Measurements from ENCODE around the gene TIMM21.
A peak's percentile ranks its signal among the peaks of the same experiment; 100 is the strongest.

TIMM21 gene, protein sequence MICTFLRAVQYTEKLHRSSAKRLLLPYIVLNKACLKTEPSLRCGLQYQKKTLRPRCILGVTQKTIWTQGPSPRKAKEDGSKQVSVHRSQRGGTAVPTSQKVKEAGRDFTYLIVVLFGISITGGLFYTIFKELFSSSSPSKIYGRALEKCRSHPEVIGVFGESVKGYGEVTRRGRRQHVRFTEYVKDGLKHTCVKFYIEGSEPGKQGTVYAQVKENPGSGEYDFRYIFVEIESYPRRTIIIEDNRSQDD

DNA sequence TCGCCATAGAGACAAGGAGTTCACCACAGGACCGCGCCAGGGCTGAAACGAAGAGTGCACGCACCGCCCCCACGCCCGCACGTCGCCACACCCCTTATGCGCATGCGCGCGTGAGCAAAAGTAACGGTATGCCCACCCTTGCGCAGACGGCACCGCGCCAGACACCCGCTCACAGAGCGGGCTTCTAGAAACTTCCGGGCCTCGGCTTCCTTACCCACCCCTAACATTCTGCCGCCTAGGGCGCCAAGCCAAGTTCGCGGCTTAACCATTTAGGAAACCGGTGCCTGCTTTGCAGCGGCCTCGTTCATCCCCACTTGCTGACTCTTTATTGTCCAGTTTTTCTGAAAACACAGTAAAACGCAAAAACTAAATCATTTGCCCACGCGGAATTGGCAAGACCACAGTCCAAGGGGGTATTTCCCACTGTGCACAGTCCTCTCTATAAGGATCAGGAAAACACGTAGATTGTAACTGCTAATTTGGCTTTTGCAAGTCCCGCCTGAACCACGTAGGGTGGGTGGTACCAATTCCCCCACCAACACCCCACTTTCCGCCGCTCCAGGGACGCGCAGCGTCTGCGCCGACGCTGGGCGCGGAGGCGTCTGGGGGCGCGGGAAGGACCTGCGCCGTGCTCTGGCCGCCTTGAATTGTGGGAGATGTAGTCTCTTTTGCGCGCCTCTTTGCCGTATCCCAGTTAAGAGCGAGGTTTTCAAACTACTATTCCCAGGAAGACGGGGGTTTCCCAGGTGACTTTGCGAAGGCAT is at the start of gene TIMM21, which contains the start of gene FBXO15:
TSS of gene TIMM21 (plus strand) at position 745 of the 764 bp plus-strand sequence. CDS start 286 bp downstream, outside the sequence.
TSS of gene FBXO15 (minus strand) at position 56 of the 764 bp plus-strand sequence. CDS start at position 7, 49 bp downstream.
- peak within 1 kb of the TSS; percentile 98 for H3K4me3 Mint-ChIP-seq
- peaks cover 13 to 19% of the 10 kb centered on the region in 2 donors for H3K36me3 Mint-ChIP-seq
- peak; percentile 95 for DNase-seq
- no peaks in the 10 kb centered on the region for H3K9me3 Mint-ChIP-seq
- peaks cover 29 to 51% of the 10 kb centered on the region in 2 donors for H3K4me1 Mint-ChIP-seq
- ATAC-seq (replicated peaks) = peak; percentile 90 to 92
- no peaks in the 10 kb centered on the region for H3K27me3 Mint-ChIP-seq
- H3K27ac Mint-ChIP-seq = peak within 1 kb of the TSS; percentile 99

DNA sequence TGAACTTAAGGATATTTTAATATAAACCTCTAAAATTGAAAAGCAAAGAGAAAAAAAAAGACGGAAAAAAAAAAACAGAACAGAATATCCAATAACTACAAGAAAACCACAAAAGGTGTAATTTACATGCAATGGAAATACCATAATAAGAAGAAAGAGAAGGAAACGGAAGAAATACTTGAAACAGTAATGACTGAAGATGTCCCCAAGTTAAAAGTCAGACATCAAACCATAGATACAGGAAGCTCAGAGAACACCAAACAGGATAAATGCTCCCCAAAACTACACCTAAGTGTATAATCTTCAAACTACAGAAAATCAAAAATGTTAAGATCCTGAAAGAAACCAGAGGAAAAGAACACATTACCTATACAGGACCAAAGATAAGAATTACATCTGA is 39.9 kb upstream of the TIMM21 start:
- Mint-ChIP-seq H3K9me3 (peaks cover 15 to 17% of the 10 kb centered on the region in 2 donors), H3K4me1 (peaks cover 0 to 13% of the 10 kb centered on the region in 2 donors), H3K27me3 (no peaks in the 10 kb centered on the region), H3K27ac (no peak overlapping the region), H3K4me3 (no peak overlapping the region), H3K36me3 (peaks cover 4 to 12% of the 10 kb centered on the region in 2 donors)
- DNase-seq (no peak), ATAC-seq (replicated peaks) (no peak)

DNA sequence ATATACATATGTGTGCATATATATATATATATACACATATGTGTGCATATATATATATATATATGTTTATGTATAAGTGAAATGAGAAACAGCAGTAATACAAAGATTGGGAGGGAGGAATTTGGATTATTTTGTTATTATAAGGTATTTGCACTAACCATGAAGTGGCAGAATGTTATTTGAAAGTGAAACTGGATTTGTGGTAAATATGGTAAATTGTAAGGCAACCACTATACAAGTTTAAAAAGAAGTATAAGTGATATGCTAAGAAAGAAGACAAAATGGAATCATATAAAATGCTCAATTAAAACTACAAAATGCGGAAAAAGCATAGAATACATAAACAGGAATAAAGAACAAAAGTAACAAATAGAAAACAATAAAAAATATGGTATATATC is 38.2 kb upstream of the TIMM21 start:
- Mint-ChIP-seq H3K9me3 (peaks cover 12 to 14% of the 10 kb centered on the region in 2 donors), H3K36me3 (peaks cover 4 to 10% of the 10 kb centered on the region in 2 donors), H3K27ac (no peak overlapping the region), H3K27me3 (no peaks in the 10 kb centered on the region), H3K4me1 (peaks cover 4 to 16% of the 10 kb centered on the region in 2 donors), H3K4me3 (no peak overlapping the region)
- ATAC-seq (replicated peaks) (no peak), DNase-seq (no peak)

DNA sequence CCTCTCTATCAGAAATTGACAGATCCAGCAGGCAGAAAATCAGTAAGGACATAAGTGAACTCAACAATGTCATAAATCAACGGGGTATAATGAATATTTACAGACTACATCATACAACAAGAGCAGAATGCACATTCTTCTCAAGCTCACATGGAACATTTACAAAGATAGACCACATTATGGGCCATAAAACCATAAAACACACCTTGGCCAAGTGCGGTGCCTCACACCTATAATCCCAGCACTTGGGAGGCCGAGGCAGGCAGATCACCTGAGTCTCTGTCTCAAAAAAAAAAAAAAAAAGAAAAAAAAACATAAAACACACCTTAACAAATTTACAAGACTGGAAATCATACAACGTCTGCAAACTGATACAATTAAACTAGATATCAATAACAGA is 37.3 kb upstream of the TIMM21 start:
- no peak overlapping the region for H3K4me3 Mint-ChIP-seq
- ATAC-seq (replicated peaks) = no peak
- no peak for DNase-seq
- H3K9me3 Mint-ChIP-seq = peaks cover 12 to 14% of the 10 kb centered on the region in 2 donors
- H3K27me3 Mint-ChIP-seq = no peaks in the 10 kb centered on the region
- H3K27ac Mint-ChIP-seq = no peak overlapping the region
- H3K36me3 Mint-ChIP-seq = peaks cover 4 to 10% of the 10 kb centered on the region in 2 donors
- H3K4me1 Mint-ChIP-seq = peaks cover 4 to 16% of the 10 kb centered on the region in 2 donors

DNA sequence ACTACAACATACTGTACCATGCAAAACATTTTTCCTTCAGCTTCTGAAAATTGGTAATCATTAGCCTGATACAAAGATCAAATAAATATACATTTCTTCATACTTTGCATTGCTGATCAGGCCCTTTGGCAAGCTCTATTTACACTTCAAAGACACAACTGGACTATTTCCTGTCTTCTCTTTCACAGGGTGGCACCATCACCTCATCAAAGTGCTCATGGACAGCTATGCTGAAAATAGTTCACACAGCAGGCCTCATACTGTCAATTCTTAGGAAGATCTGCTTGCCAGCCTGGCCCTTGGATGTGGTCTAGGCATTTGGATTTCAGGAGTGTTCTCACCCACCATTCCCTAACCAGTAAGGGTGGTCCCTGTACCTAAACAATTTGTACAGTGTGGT is 34.6 kb upstream of the TIMM21 start:
- Mint-ChIP-seq H3K4me1 (peaks cover 14 to 23% of the 10 kb centered on the region in 2 donors), H3K9me3 (peaks cover 4 to 6% of the 10 kb centered on the region in 2 donors), H3K36me3 (peaks cover 0 to 7% of the 10 kb centered on the region in 2 donors), H3K27ac (no peak overlapping the region), H3K27me3 (no peaks in the 10 kb centered on the region), H3K4me3 (no peak overlapping the region)
- no peak for ATAC-seq (replicated peaks)
- no peak for DNase-seq

DNA sequence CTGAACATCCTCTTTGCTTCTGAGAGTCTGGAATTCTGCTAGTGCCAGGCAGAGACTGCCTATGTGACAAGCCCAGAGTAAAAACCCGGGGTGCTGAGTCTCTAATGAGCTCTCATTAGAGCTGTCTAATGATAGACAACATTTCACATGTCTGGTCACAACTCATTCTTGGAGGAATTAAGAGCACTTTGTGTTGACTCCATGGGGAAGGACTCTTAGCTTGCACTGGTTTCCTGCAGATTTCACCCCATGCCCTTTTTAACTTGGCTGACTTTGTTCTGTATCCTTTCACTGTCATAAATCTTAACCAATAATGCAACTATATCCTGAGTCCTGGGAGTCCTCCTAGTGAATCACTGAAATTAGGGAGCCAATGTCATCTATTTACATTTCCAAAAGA is 34.2 kb upstream of the TIMM21 start:
- no peak overlapping the region for H3K27ac Mint-ChIP-seq
- H3K9me3 Mint-ChIP-seq = peaks cover 3 to 4% of the 10 kb centered on the region in 2 donors
- no peaks in the 10 kb centered on the region for H3K27me3 Mint-ChIP-seq
- no peak overlapping the region for H3K4me3 Mint-ChIP-seq
- ATAC-seq (replicated peaks) (no peak), DNase-seq (no peak)
- peaks cover 14 to 23% of the 10 kb centered on the region in 2 donors for H3K4me1 Mint-ChIP-seq
- peaks cover 0 to 5% of the 10 kb centered on the region in 2 donors for H3K36me3 Mint-ChIP-seq

DNA sequence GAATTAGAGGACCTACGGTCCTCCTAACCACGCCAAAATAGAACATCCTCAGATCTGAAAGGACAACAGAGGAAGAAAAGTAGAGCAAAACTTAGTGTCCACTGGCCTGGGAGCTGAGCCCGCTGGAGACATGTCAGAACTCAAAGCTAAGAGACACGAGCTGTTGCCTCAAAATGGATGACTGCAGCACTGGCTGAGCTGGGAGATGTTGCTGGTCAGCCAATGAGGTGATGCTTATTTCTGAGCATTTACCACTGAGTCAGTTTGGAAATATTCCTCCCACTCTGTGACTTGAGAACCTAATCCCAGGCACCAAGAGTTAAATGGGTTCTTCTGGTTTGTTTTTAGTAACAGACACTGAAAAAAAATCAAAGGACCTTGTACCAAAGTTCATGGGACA is 33.3 kb upstream of the TIMM21 start:
- Mint-ChIP-seq H3K27ac (no peak overlapping the region), H3K9me3 (peaks cover 3 to 4% of the 10 kb centered on the region in 2 donors), H3K27me3 (no peaks in the 10 kb centered on the region), H3K4me3 (no peak overlapping the region), H3K4me1 (peaks cover 14 to 22% of the 10 kb centered on the region in 2 donors), H3K36me3 (peaks cover 0 to 4% of the 10 kb centered on the region in 2 donors)
- ATAC-seq (replicated peaks) (no peak), DNase-seq (no peak)

DNA sequence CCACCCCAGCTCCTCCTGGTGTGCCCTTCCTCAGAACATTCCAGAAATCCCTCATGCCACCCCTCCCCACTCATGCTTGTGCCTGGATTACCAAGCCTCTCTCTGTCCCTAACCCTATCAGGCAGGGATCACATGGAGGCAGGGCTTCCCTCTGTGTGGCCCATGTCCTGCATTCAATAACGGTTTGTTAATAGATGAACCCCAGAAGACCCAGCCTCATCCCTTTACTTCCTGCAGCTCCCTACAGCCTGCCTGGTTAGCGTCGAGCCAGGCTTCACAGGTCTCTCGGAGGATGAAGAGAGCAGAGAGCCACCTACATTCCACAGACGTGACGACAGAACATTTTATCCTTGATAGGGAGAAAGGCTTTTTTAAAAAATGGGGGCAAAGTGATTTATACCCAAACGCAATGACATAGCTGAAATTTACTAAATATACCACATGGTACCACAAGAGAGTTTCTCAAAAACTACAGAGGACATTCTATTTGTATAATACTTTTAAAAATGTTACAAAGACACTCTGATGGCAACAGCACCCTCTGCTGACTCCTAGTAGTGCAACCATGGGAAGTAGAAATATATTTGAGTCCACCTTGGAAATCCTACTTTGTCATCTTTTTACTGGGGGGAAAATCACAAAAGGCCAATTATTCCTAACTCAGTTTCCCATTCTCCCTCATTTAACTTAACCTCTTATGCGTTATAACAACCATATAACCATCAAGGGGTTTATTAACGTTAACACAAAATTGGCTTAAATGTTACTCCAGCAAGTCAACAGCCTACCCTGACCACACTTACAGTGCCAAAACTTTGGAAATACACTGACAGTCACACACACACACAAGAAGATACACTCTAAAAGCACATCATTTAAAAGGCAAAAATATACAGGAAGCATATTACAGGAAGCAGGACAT is 31.4 kb upstream of the TIMM21 start:
- H3K36me3 Mint-ChIP-seq = peaks cover 0 to 4% of the 10 kb centered on the region in 2 donors
- DNase-seq = no peak
- peak; percentile 46 to 52 for ATAC-seq (replicated peaks)
- no peak overlapping the region for H3K27ac Mint-ChIP-seq
- H3K4me3 Mint-ChIP-seq = no peak overlapping the region
- H3K9me3 Mint-ChIP-seq = peaks cover 2 to 4% of the 10 kb centered on the region in 2 donors
- peaks cover 14 to 17% of the 10 kb centered on the region in 2 donors for H3K4me1 Mint-ChIP-seq
- no peaks in the 10 kb centered on the region for H3K27me3 Mint-ChIP-seq

DNA sequence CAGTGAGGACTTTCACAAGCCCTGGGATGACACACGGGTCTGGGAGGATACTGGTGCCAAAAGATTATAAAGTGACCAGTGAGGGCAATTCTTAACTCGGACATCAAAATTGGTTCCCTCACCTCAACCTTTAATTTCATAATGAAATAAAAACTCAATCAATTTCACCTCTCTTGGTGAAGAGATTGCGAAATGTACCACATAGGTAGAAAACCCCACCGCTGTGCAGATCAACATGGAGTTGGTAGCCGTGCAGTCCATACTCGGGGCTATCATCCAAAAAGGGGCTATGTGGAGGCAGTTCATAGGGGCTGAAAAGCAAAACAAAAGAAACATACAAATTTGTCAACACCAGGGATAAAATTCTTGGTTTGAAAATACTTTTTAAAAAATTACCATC is 25.1 kb upstream of the TIMM21 start:
- Mint-ChIP-seq H3K27ac (no peak overlapping the region), H3K27me3 (no peaks in the 10 kb centered on the region), H3K9me3 (no peaks in the 10 kb centered on the region), H3K36me3 (peaks cover 0 to 4% of the 10 kb centered on the region in 2 donors), H3K4me1 (no peaks in the 10 kb centered on the region), H3K4me3 (no peak overlapping the region)
- DNase-seq = no peak
- ATAC-seq (replicated peaks) = no peak

DNA sequence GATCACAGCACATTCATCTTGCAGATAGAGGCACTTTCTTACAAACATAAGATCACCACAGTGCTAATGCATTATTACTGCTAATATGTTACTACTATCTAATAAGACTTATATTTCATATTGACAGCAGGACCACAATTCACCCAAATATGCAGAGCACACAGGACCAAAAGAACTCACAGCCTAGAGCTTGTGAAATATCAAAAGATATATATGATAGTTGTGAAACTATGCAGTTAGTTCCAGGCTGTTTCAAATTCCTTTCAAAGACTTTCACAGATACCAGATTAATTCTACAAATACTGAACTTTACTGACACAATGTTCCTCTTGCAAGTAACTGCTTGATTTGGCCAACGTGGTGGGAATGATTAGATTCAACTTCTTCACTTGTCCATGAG is 23.7 kb upstream of the TIMM21 start:
- DNase-seq = no peak
- H3K4me1 Mint-ChIP-seq = no peaks in the 10 kb centered on the region
- H3K4me3 Mint-ChIP-seq = no peak overlapping the region
- no peaks in the 10 kb centered on the region for H3K27me3 Mint-ChIP-seq
- no peaks in the 10 kb centered on the region for H3K9me3 Mint-ChIP-seq
- H3K36me3 Mint-ChIP-seq = peaks cover 0 to 4% of the 10 kb centered on the region in 2 donors
- no peak for ATAC-seq (replicated peaks)
- H3K27ac Mint-ChIP-seq = no peak overlapping the region

DNA sequence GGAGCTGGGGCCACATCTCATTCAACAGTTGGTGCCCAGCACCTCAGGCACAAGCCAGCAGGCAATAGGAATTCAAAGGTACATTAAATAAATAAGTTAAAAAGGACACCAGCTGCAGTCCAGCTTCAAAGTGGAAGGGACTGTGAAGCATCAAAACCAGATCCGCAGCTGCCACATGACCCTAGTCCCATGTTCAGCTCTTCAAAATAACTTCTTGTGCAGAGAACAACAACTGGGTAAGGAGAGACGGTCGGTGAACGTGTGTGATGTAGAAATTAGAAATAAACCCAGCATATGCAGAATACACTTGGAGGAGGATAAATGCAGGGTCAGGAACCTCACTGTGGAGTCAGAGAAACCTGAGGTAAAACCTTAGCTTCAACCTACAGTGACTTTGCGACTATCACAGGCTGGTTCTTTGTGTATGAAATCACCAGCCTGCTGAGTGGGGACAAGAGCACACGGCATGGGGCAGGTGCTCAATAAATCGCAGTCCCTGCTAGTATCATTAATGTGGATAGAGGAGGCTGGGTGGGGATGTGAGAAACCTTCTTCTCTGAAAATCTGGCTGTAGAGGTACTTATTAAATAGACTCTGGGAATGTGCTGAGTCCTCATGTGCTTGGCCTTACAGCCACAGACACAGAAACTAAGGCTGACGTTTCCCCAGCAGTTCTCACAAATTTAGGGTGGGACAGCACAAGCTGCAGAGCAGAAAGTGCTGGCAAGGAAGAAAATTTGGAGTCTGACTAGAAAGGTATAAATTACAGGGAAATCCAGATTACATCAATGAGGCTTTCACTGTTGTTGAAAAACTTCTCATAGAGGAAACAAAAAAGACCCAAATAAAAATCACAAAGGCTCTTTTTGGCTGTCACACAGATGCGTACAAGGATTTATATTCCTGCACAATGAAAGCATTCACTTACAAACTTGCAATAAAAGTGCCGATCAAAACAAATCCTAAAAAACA is 21.4 kb upstream of the TIMM21 start:
- H3K36me3 Mint-ChIP-seq = peaks cover 0 to 4% of the 10 kb centered on the region in 2 donors
- no peak overlapping the region for H3K27ac Mint-ChIP-seq
- no peaks in the 10 kb centered on the region for H3K27me3 Mint-ChIP-seq
- no peak for ATAC-seq (replicated peaks)
- H3K4me1 Mint-ChIP-seq = no peaks in the 10 kb centered on the region
- no peak for DNase-seq
- no peak overlapping the region for H3K4me3 Mint-ChIP-seq
- no peaks in the 10 kb centered on the region for H3K9me3 Mint-ChIP-seq

DNA sequence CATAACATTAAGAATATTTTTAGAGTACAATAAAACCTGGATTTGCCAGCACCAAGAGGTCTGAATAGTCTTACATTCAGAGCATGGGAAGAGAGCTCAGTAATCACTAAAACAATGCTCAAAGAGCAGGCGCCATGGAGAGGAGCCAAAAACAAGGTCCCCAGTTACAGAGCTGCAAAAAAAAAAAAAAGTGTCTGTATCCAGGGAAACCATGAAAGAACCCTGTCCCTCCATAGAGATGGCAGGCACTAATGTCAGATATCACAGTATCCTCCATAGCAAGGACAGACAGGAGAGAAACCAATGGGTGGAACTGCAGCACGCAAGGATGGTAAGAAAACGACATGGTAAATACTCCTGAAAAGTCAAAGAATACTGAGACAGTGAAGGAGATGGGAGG is 20.2 kb upstream of the TIMM21 start:
- H3K4me3 Mint-ChIP-seq = no peak overlapping the region
- H3K9me3 Mint-ChIP-seq = no peaks in the 10 kb centered on the region
- ATAC-seq (replicated peaks) (no peak), DNase-seq (no peak)
- no peaks in the 10 kb centered on the region for H3K36me3 Mint-ChIP-seq
- no peaks in the 10 kb centered on the region for H3K27me3 Mint-ChIP-seq
- H3K4me1 Mint-ChIP-seq = no peaks in the 10 kb centered on the region
- H3K27ac Mint-ChIP-seq = no peak overlapping the region

DNA sequence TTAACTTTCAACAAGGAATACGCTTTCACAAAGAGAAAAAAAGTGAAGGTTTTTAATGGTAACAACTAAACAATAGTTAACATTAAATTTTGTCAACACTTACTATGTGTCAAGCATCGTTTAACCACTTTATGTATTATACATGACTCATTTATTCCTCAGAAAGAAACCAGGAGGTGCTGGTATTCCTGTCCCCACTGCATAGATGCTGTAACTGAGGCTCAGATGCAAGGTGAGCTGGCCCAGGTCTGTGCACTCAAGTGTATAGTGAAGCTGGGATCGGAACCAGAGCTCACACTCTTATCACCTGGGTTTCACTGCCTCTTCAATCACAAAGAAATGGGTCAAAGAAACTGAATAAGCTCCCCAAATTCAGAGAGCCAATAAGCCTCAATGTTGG is 17.2 kb upstream of the TIMM21 start:
- H3K9me3 Mint-ChIP-seq = no peaks in the 10 kb centered on the region
- peaks cover 0 to 5% of the 10 kb centered on the region in 2 donors for H3K36me3 Mint-ChIP-seq
- DNase-seq (no peak), ATAC-seq (replicated peaks) (no peak)
- no peak overlapping the region for H3K4me3 Mint-ChIP-seq
- H3K27ac Mint-ChIP-seq = no peak overlapping the region
- no peaks in the 10 kb centered on the region for H3K27me3 Mint-ChIP-seq
- H3K4me1 Mint-ChIP-seq = no peaks in the 10 kb centered on the region

Data from stimulated activated naive B cell treated with anti-CD40 and anti-IgM and Interleukin-4, amounts not matched to agents 10 μg/mL and 1 μg/mL and 100 μg/mL, for 72 hours (primary cell).